HG03439 (cell line): ENCODE measurements around the gene ZNF268.

ENCODE experiments used
- ATAC-seq: cut with Tn5 transposase; IDR thresholded peaks from one replicate; pipeline ENCODE4 v1.9.1; 2021; ENCODE audit warnings: mild to moderate bottlenecking, moderate library complexity; ENCODE audit not compliant: unreplicated experiment

The ZNF268 gene

GRCh38 chr12:133181238-133181959 is at the start of gene ZNF268:
Gene ZNF268, plus strand, starts transcription at chr12:133181495. Its CDS starts 503 bp downstream, at chr12:133181998.
- ATAC-seq = peak; percentile 94

DNA sequence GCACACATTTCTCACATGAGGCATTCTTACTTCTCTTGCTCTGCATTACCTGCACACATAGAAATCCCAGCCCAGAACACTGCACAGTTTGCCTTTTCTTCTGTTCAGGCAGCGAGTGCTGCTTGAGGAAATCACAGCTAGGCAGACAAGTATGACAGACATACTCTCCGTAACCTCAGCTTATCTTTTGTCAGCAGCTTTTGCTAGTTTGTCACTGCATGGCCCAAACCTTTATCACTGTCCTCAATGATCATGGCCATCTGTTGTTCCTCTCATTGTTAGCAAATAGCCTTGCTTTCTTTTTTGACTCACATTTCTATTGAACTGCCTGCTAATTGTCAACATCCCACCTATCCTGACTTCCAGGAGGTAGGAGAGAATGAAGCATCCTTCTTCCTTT is 45.5 kb upstream of the ZNF268 start:
- ATAC-seq = no peak

GRCh38 chr12:133145981-133146380 is 35.3 kb upstream of the ZNF268 start:
- ATAC-seq = no peak

DNA sequence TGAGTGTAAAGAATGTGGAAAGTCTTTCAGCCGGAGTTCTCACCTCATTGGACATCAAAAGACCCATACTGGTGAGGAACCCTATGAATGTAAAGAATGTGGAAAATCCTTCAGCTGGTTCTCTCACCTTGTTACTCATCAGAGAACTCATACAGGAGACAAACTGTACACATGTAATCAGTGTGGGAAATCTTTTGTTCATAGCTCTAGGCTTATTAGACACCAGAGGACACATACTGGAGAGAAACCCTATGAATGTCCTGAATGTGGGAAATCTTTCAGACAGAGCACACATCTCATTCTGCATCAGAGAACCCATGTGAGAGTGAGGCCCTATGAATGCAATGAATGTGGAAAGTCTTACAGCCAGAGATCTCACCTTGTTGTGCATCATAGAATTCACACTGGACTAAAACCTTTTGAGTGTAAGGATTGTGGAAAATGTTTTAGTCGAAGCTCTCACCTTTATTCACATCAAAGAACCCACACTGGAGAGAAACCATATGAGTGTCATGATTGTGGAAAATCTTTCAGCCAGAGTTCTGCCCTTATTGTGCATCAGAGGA is 25.1 kb upstream of the ZNF268 start:
- no peak for ATAC-seq

GRCh38 chr12:133165776-133166175 is 15.5 kb upstream of the ZNF268 start:
- no peak for ATAC-seq

DNA sequence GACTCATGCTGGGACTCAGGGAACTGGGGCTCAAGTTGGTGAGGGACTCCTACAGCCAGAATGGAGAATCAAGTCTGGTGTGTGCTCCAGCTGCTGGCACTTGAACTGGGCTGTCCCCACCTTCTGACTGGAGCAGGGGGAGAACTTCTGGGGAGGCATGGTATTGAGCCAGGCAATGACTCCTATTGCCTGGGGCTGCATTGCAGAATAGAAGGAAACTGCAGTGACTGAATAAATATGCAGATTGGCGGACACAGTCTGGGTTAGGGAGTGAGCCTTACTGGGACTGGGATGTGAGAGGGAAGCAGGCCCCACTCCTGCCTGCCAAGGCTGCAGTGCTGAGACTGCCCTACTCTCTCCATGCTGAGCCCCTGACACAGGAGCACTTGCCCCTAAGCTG is 8.8 kb upstream of the ZNF268 start:
- ATAC-seq = no peak

GRCh38 chr12:133174901-133175300 is 6.4 kb upstream of the ZNF268 start:
- no peak for ATAC-seq

- ATAC-seq = no peak
These were observed 626 bp upstream of the ZNF268 start for GRCh38 chr12:133180669-133181068.

- ATAC-seq = no peak
These were observed 8.9 kb downstream of the ZNF268 start for GRCh38 chr12:133190176-133190575.

DNA sequence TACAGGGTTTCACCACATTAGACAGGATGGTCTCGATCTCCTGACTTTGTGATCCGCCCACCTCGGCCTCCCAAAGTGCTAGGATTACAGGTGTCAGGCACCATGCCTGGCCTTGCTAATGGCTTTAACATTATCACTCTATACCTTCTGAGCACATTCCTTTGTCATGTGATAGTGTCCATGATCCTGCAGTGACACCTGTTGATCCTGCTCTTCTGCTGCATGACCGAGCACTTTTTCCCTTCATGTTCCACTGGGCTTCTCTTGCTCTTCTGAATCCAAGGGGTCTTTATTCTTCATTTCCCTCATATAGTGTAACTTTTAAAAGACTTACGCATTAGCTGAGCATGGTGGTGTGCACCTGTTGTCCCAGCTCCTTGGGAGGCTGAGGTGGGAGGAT is 11.6 kb downstream of the ZNF268 start:
- ATAC-seq = no peak

- no peak for ATAC-seq
These were observed 20.6 kb downstream of the ZNF268 start for GRCh38 chr12:133201888-133202287.

GRCh38 chr12:133202493-133203343 is 21.4 kb downstream of the ZNF268 start:
- no peak for ATAC-seq

- no peak for ATAC-seq
These were observed 22.3 kb downstream of the ZNF268 start for GRCh38 chr12:133203344-133204263.

GRCh38 chr12:133204264-133204603 is 22.9 kb downstream of the ZNF268 start:
- ATAC-seq = no peak

DNA sequence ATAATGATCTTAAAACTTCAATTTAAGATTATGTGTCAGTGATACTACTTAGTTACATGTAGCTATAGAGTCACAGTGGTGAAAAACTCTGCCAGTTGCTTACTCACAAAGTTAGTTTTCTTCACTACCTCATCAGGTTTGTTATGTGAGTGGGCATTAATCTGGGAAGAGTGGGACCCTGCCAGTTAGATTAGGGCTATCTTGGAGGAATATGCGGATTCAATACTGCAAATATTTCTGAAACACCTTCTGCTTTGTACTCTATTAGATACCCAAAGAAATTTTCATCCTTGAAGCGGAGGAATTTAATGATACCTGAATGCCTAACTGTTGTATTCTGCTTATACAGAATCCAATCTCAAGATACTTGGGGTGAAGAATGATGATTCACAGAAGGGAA is 25.1 kb downstream of the ZNF268 start:
- ATAC-seq = no peak

DNA sequence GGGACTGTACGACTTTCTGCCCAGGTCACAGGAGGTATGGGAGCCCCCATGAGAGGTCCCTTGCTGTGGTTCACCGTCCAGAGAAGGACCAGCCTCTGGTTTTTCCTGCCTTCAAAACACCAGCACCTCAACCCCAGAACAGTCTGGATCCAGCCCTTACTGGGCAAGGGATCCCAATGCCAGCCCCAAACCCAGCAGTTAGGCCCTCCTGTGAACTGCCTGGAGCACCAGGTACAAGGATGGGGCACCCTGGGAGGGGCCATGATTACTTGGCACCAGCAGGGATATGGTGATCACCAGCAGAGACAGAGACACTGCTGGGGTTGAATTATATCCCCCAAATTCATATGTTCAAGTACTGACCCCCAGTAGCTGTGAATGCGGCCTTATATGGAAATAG is 34.4 kb downstream of the ZNF268 start:
- no peak for ATAC-seq

- ATAC-seq = no peak
These were observed 35.9 kb downstream of the ZNF268 start for GRCh38 chr12:133217219-133217618.

DNA sequence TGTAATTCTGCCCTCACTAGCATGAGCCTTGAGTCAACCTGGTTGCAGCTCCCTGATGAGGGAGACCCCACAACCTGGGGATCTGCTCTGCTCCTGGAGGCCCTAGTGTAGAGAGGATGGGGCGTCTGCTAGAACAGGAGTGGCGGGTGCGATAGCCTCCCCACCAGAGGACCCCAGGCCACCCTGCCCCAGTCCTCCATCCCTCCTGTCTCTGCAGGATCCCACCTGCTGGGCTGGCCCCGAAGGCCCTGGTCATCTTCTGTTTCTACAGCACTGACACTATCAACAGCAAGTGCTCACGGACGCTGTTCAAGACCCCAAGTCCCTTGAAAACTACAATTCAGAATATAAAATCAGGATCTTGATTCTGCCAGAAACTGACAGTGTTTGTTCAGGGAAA is 39.2 kb downstream of the ZNF268 start:
- no peak for ATAC-seq

GRCh38 chr12:133221241-133221640 is 39.9 kb downstream of the ZNF268 start:
- no peak for ATAC-seq

DNA sequence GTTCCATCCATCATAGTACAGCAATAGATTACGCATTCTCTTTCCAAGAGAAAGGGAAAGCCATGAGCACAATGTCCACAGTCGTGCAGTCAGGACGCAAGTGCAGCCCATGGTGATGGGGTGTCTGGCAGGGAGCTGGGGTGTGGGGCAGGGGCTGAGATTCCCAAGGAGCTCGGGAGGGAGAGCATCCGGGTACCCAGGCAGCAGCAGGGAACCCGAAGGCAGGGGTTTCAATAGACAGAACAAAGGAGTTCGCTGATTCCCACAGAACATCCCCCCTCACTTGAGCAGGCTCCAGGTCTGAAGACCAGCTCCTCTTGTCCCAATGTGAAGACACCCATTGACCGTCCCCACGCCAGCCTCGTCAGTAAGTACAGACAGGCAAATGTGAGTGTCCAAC is 40.9 kb downstream of the ZNF268 start:
- no peak for ATAC-seq

DNA sequence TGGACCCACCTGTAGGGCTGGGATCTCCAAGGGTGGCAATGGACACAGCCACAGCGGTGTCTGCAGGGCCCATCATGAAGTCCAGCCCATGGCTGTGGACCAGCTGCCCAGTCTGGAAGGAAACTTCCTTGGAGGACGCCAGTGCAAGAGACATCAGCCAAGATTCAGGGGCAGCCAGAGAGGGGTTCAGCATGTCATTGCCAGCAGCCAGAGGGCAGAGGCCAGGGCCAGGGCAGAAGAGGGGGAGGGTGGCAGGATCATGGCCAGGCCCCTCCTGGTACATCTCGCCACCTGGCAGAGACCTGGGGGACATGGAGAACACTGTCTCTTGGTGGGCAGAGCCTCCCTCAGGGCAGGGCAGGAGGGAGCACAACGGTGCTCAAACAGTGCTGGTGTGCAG is 44.2 kb downstream of the ZNF268 start:
- ATAC-seq = no peak
